Mucosa of gallbladder (tissue), 1 donor: Measurements from ENCODE around the gene GNAI2. TPM values are rescaled to one million over a fixed set of nuclear protein-coding genes. Genes with fewer than 3 reads are reported as not detected.
A peak's percentile ranks its signal among the peaks of the same experiment; 100 is the strongest.
"Not testable (repeated sequence)": the region's sequence is repeated elsewhere in the genome, so short reads cannot be mapped to it uniquely, and the experiment has no call there.

Source experiments
- DNase-seq: peaks from one replicate; pipeline ENCODE4 v3.0.0-alpha.2; 2020; ENCODE audit warnings: low spot score
- total RNA-seq: library from RNA; stranded (reverse); gene quantifications from one replicate; pipeline ENCODE4 v1.2.1, GENCODE V29; 2021
- donor health status: DM: no; HTN: no; CAD: no.

GNAI2 gene
- total RNA-seq, 1 donor from 2014 or later, result 261 TPM

GRCh38 chr3:50264383-50264963 lies 28.5 kb downstream of the GNAI2 start:
- peak; percentile 78 for DNase-seq

- no peak for DNase-seq
Observed at GRCh38 chr3:50264964-50265485, 29.0 kb downstream of the GNAI2 start.

- no peak for DNase-seq
Observed at GRCh38 chr3:50265571-50265970, 29.6 kb downstream of the GNAI2 start.

GRCh38 chr3:50266017-50266416 lies 30.0 kb downstream of the GNAI2 start:
- no peak for DNase-seq

GRCh38 chr3:50266836-50267235 lies 30.8 kb downstream of the GNAI2 start:
- no peak for DNase-seq

- peak; percentile 66 for DNase-seq
Observed at GRCh38 chr3:50267280-50267913, 31.4 kb downstream of the GNAI2 start.

GRCh38 chr3:50268276-50268675 lies 32.3 kb downstream of the GNAI2 start:
- DNase-seq, result no peak

- DNase-seq, result peak; percentile 84
Observed at GRCh38 chr3:50268703-50269451, 32.9 kb downstream of the GNAI2 start, which contains the start of gene SEMA3B. SEMA3B (plus strand) TSS chr3:50269147; CDS start chr3:50269241, 94 bp downstream.

- no peak for DNase-seq
Observed at GRCh38 chr3:50269460-50269859, 33.5 kb downstream of the GNAI2 start.

GRCh38 chr3:50269977-50270413 lies 34.0 kb downstream of the GNAI2 start:
- no peak for DNase-seq

GRCh38 chr3:50270422-50271224 lies 34.6 kb downstream of the GNAI2 start:
- no peak for DNase-seq

GRCh38 chr3:50271314-50271936 lies 35.4 kb downstream of the GNAI2 start:
- no peak for DNase-seq

GRCh38 chr3:50272538-50272910 lies 36.5 kb downstream of the GNAI2 start:
- not testable (repeated sequence) for DNase-seq

- peak; percentile 85 for DNase-seq
Observed at GRCh38 chr3:50272911-50273688, 37.1 kb downstream of the GNAI2 start.

GRCh38 chr3:50273689-50274065 lies 37.7 kb downstream of the GNAI2 start:
- DNase-seq, result no peak

GRCh38 chr3:50274371-50275104 lies 38.5 kb downstream of the GNAI2 start:
- peak; percentile 66 for DNase-seq

- no peak for DNase-seq
Observed at GRCh38 chr3:50275141-50275995, 39.4 kb downstream of the GNAI2 start.

GRCh38 chr3:50275996-50276761 lies 40.2 kb downstream of the GNAI2 start:
- DNase-seq, result no peak
